GM13977 (cell line): ENCODE results near the gene CALHM3.
A peak's percentile ranks its signal among the peaks of the same experiment; 100 is the strongest.

Experiments
- DNase-seq: peaks from one replicate; pipeline ENCODE4 v3.0.0; 2012; ENCODE audit warnings: low spot score
- CTCF ChIP-seq: IDR thresholded peaks from 2 replicates; pipeline ENCODE4 v1.5.1; 2012; ENCODE audit warnings: mild to moderate bottlenecking, control low read depth; ENCODE audit not compliant: insufficient read depth; ENCODE audit errors: extremely low read depth, missing control alignments
- in situ Hi-C: fragments of 300-500 bp; cut with MboI; formaldehyde crosslinking; loops from one replicate; pipeline ENCODE4 v1.12.0; 2022; ENCODE audit warnings: low sequenced_read_pairs, low pct_unique_long_range_greater_than_20kb, mixed read lengths, inconsistent platforms; ENCODE audit not compliant: unreplicated experiment

Gene CALHM3

GRCh38 chr10:103451091-103451813 is 27.8 kb downstream of the CALHM3 start:
- TF ChIP-seq CTCF = no peak
- peak; percentile 67 for DNase-seq
- in situ Hi-C loops = no loop called here

- DNase-seq = no peak
- TF ChIP-seq CTCF = no peak
- in situ Hi-C loops = no loop called here
Measured at GRCh38 chr10:103450201-103450695, 28.8 kb downstream of the CALHM3 start.

GRCh38 chr10:103449208-103450144 is 29.6 kb downstream of the CALHM3 start:
- in situ Hi-C loops = no loop called here
- TF ChIP-seq CTCF = no peak
- DNase-seq = no peak

GRCh38 chr10:103448746-103449145 is 30.3 kb downstream of the CALHM3 start:
- TF ChIP-seq CTCF = no peak
- no peak for DNase-seq
- in situ Hi-C loops = no loop called here

- no peak for DNase-seq
- in situ Hi-C loops = no loop called here
- no peak for TF ChIP-seq CTCF
Measured at GRCh38 chr10:103447187-103447586, 31.9 kb downstream of the CALHM3 start.

- no peak for DNase-seq
- TF ChIP-seq CTCF = no peak
Measured at GRCh38 chr10:103445767-103446567, 33.1 kb downstream of the CALHM3 start.

More at GRCh38 chr10:103445767-103446567, 33.1 kb downstream of the CALHM3 start:
- in situ Hi-C loops = no loop called here
